ENCODE measurements around the gene MAST4.

MAST4 gene

GRCh38 chr5:66793049-66793448, 196.9 kb downstream of the MAST4 start:
- DNase-seq (ENCODE audit: low read depth), result no peak
- TF ChIP-seq, protein P1, sequence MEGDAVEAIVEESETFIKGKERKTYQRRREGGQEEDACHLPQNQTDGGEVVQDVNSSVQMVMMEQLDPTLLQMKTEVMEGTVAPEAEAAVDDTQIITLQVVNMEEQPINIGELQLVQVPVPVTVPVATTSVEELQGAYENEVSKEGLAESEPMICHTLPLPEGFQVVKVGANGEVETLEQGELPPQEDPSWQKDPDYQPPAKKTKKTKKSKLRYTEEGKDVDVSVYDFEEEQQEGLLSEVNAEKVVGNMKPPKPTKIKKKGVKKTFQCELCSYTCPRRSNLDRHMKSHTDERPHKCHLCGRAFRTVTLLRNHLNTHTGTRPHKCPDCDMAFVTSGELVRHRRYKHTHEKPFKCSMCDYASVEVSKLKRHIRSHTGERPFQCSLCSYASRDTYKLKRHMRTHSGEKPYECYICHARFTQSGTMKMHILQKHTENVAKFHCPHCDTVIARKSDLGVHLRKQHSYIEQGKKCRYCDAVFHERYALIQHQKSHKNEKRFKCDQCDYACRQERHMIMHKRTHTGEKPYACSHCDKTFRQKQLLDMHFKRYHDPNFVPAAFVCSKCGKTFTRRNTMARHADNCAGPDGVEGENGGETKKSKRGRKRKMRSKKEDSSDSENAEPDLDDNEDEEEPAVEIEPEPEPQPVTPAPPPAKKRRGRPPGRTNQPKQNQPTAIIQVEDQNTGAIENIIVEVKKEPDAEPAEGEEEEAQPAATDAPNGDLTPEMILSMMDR (conservative IDR thresholded peaks at IDR 0.05; ENCODE audit: low read depth, low read length), result no peak
- H3K4me3 ChIP-seq (ENCODE audit: low read depth, low read length), result no peak overlapping the region

DNA sequence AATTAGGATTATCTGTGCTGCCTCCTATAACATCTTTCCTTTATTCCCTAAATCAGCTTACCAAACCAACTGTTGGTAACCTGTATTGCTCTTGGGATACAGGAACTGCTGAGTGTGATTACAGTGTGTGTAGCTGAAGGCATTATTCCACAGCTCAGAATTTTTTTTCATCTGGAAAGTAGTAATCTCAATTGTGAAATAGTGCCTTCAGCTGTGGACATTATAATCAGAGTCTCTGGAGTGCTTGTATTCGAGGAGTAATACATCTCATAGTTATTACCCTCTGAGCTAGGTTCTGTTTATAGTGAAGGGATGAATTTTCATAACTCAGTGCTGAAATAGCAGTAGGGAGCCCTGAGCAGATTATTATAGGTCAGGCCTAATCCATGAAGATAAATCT, 199.5 kb downstream of the MAST4 start:
- TF ChIP-seq, protein P1 (conservative IDR thresholded peaks at IDR 0.05; ENCODE audit: low read depth, low read length), result no peak
- no peak overlapping the region for H3K4me3 ChIP-seq (ENCODE audit: low read depth, low read length)
- no peak for DNase-seq (ENCODE audit: low read depth)

- TF ChIP-seq, protein P1 (conservative IDR thresholded peaks at IDR 0.05; ENCODE audit: low read depth, low read length), result peak; percentile 35
- peak; percentile 10 for DNase-seq (ENCODE audit: low read depth)
- no peak overlapping the region for H3K4me3 ChIP-seq (ENCODE audit: low read depth, low read length)
Measured at GRCh38 chr5:66796305-66797292, 200.4 kb downstream of the MAST4 start.

DNA sequence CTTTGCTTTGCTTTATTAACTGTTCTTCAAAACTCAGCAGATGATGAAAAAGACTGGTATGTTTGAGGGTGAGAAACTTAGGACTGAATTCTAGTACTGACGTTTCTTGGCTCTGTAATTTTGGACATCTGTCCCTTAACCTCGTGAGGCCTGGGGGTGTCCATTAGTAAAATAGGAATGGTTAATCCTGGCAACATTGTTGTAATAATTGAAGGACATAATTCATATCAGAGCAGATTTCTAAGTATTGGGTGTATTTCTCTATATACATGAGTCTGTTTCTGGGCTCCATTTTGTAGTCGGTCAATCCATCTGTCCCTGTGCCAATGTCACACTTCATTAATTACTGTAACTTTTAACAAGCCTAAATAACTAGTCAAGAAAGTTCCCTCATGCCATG, 206.7 kb downstream of the MAST4 start:
- TF ChIP-seq, protein P1 (conservative IDR thresholded peaks at IDR 0.05; ENCODE audit: low read depth, low read length), result no peak
- H3K4me3 ChIP-seq (ENCODE audit: low read depth, low read length), result no peak overlapping the region
- no peak for DNase-seq (ENCODE audit: low read depth)

- DNase-seq (ENCODE audit: low read depth), result no peak
- TF ChIP-seq, protein P1 (conservative IDR thresholded peaks at IDR 0.05; ENCODE audit: low read depth, low read length), result no peak
- no peak overlapping the region for H3K4me3 ChIP-seq (ENCODE audit: low read depth, low read length)
Measured at GRCh38 chr5:66805514-66806430, 209.6 kb downstream of the MAST4 start.

DNA sequence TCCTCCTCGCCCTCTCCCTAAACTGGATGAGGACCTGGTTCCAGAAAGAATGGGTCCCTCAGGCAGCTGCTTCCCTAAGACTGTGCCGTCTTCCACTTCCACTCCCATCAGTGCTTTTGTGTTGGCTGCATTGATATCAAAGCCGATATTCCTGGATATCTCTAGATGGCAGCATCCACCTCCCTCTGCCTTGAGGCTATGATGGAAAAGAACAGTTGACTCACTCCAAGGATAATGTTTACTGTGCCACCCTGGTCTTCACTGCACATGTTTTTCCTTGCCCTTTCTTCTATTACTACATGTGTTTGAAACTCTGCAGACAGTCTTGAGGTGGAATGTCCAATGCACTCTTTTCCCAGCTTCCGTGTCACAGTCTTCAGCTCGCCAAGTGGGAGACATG, 211.6 kb downstream of the MAST4 start:
- H3K4me3 ChIP-seq (ENCODE audit: low read depth, low read length), result no peak overlapping the region
- TF ChIP-seq, protein P1 (conservative IDR thresholded peaks at IDR 0.05; ENCODE audit: low read depth, low read length), result peak; percentile 76
- peak; percentile 73 for DNase-seq (ENCODE audit: low read depth)

All from choroid plexus epithelial cell (primary cell).